Measurements from ENCODE around the gene SCLT1.

SCLT1 gene

DNA sequence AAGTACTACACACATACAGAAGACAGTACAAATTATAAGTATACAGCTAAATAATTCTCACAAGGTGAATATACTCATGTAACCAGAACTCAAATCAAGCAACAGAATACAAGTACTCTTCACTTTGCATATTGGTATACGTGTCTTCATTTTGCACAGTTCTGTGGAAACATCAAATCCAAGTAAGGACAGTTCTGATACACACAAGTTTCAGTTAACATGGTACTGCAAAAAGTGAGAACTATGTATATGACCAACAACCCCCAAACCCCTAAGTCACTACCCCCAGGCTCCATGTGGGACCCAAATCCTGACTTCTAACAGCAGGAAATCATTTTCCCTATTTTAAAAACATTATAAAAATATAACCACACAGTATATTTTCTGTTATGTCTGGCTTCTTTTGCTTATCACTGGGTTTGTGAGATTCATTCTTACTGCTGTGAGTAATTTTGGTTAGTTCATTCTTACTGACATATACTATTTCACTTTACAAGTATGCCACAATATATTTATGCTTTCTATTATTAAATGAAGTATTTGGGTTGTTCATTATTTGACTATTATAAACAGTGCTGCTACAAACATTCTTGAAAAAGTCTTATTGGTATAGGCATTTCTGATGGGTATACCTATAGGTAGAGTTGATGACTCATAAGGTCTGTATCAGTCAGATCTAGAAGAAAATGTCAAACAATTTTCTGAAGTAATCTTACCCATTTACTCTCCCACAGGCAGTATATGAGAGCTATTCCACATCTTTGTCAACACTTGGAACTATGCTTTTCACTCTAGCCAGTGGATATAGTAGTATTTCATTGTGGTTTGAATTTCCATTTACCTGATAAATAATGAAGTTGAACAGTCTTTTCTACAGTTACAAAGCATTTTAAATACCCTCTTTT is 47.0 kb downstream of the SCLT1 start:
- no peak overlapping the region for H3K4me3 ChIP-seq (ENCODE audit: low read length, poor library complexity, severe bottlenecking)
- H3K79me2 ChIP-seq (ENCODE audit: insufficient read depth, low read length): no peaks in the 10 kb centered on the region
- H4K20me1 ChIP-seq (ENCODE audit: insufficient read depth, low read length, poor library complexity, severe bottlenecking): no peaks in the 10 kb centered on the region
- H3F3A ChIP-seq (ENCODE audit: low read depth): no peaks in the 10 kb centered on the region
- H3K9me3 ChIP-seq (ENCODE audit: insufficient read depth, low read depth, low read length): no peaks in the 10 kb centered on the region
- H3K4me1 ChIP-seq (ENCODE audit: insufficient read depth, low read length, poor library complexity, severe bottlenecking): no peaks in the 10 kb centered on the region
- no peak overlapping the region for H3K4me2 ChIP-seq (ENCODE audit: low read depth, low read length, poor library complexity, severe bottlenecking)
- no peak overlapping the region for H2AFZ ChIP-seq (ENCODE audit: low read length)
- H3K9ac ChIP-seq (ENCODE audit: low read depth, low read length, poor library complexity, severe bottlenecking): no peak overlapping the region
- TF ChIP-seq EZH2phosphoT487 (IDR thresholded peaks at IDR 0.05; ENCODE audit: borderline replicate concordance) (no peak), CTCF (conservative IDR thresholded peaks at IDR 0.05; ENCODE audit: low read length) (no peak)
- peaks cover 3% of the 10 kb centered on the region; the same call in 1 of the 2 replicates for H3K36me3 ChIP-seq (ENCODE audit: insufficient read depth, low read length)
- no peaks in the 10 kb centered on the region for H3K9me2 ChIP-seq (replicated peaks; ENCODE audit: low read depth, low read length)
- no peaks in the 10 kb centered on the region for H3K27me3 ChIP-seq (ENCODE audit: insufficient read depth, low read length, poor library complexity, severe bottlenecking)

- no peak overlapping the region for H3K4me2 ChIP-seq (ENCODE audit: low read depth, low read length, poor library complexity, severe bottlenecking)
Measured at GRCh38 chr4:129043523-129043922, 49.8 kb downstream of the SCLT1 start.

GRCh38 chr4:129040471-129040870 is 52.9 kb downstream of the SCLT1 start:
- Histone ChIP-seq H2AFZ (ENCODE audit: low read length) (no peak overlapping the region), H3K36me3 (ENCODE audit: insufficient read depth, low read length) (peaks cover 15% of the 10 kb centered on the region; the same call in 1 of the 2 replicates), H3K79me2 (ENCODE audit: insufficient read depth, low read length) (no peaks in the 10 kb centered on the region), H3K4me1 (ENCODE audit: insufficient read depth, low read length, poor library complexity, severe bottlenecking) (no peaks in the 10 kb centered on the region), H3K27me3 (ENCODE audit: insufficient read depth, low read length, poor library complexity, severe bottlenecking) (no peaks in the 10 kb centered on the region), H3K9me2 (replicated peaks; ENCODE audit: low read depth, low read length) (no peaks in the 10 kb centered on the region), H3K9ac (ENCODE audit: low read depth, low read length, poor library complexity, severe bottlenecking) (no peak overlapping the region), H3K9me3 (ENCODE audit: insufficient read depth, low read depth, low read length) (no peaks in the 10 kb centered on the region), H3F3A (ENCODE audit: low read depth) (no peaks in the 10 kb centered on the region), H4K20me1 (ENCODE audit: insufficient read depth, low read length, poor library complexity, severe bottlenecking) (no peaks in the 10 kb centered on the region), H3K4me3 (ENCODE audit: low read length, poor library complexity, severe bottlenecking) (no peak overlapping the region), H3K4me2 (ENCODE audit: low read depth, low read length, poor library complexity, severe bottlenecking) (no peak overlapping the region)
- no peak for TF ChIP-seq EZH2phosphoT487 (IDR thresholded peaks at IDR 0.05; ENCODE audit: borderline replicate concordance)
- TF ChIP-seq CTCF (conservative IDR thresholded peaks at IDR 0.05; ENCODE audit: low read length): no peak

More at GRCh38 chr4:129043523-129043922, 49.8 kb downstream of the SCLT1 start:
- no peak overlapping the region for H3K9ac ChIP-seq (ENCODE audit: low read depth, low read length, poor library complexity, severe bottlenecking)
- no peaks in the 10 kb centered on the region for H3K4me1 ChIP-seq (ENCODE audit: insufficient read depth, low read length, poor library complexity, severe bottlenecking)
- no peaks in the 10 kb centered on the region for H3K27me3 ChIP-seq (ENCODE audit: insufficient read depth, low read length, poor library complexity, severe bottlenecking)
- peaks cover 11% of the 10 kb centered on the region; the same call in 1 of the 2 replicates for H3K36me3 ChIP-seq (ENCODE audit: insufficient read depth, low read length)
- H3F3A ChIP-seq (ENCODE audit: low read depth): no peaks in the 10 kb centered on the region
- H4K20me1 ChIP-seq (ENCODE audit: insufficient read depth, low read length, poor library complexity, severe bottlenecking): no peaks in the 10 kb centered on the region
- TF ChIP-seq CTCF (conservative IDR thresholded peaks at IDR 0.05; ENCODE audit: low read length) (peak; percentile 46), EZH2phosphoT487 (IDR thresholded peaks at IDR 0.05; ENCODE audit: borderline replicate concordance) (no peak)
- H2AFZ ChIP-seq (ENCODE audit: low read length): no peak overlapping the region
- no peaks in the 10 kb centered on the region for H3K9me2 ChIP-seq (replicated peaks; ENCODE audit: low read depth, low read length)
- H3K79me2 ChIP-seq (ENCODE audit: insufficient read depth, low read length): no peaks in the 10 kb centered on the region
- H3K9me3 ChIP-seq (ENCODE audit: insufficient read depth, low read depth, low read length): no peaks in the 10 kb centered on the region
- H3K4me3 ChIP-seq (ENCODE audit: low read length, poor library complexity, severe bottlenecking): no peak overlapping the region

Data from Loucy (cell line).